Activated CD8-positive, alpha-beta T cell treated with anti-CD3 and anti-CD28 coated beads, Interleukin-2, amount 10 ng/mL, durations not matched to agents 7 days and 5 days (primary cell): ENCODE results near the gene SART3. TPM values are rescaled to one million over a fixed set of nuclear protein-coding genes. Genes with fewer than 3 reads are reported as not detected.

Source experiments
- ATAC-seq: fragments of 150-1000 bp; cut with Tn5 transposase; one replicate; pipeline ENCODE4 v1.10.0; 2021; ENCODE audit warnings: moderate library complexity
- CTCF ChIA-PET: fragments of 350-600 bp; sonication (Branson Sonifier 250); formaldehyde crosslinking; loops from one replicate; lab custom pipeline; 2021; ENCODE audit warnings: antibody characterized with exemption; lab: Charles Lee
- POLR2A ChIA-PET: fragments of 350-600 bp; sonication (Branson Sonifier 250); formaldehyde crosslinking; loops from one replicate; lab custom pipeline; 2021; ENCODE audit warnings: antibody characterized with exemption; lab: Charles Lee
- DNase-seq: peaks from one replicate; pipeline ENCODE4 v3.0.0-alpha.2; 2020
- H3K27ac Mint-ChIP-seq: one replicate; pipeline ENCODE4 v1.8.0; 2021; ENCODE audit warnings: mild to moderate bottlenecking, mixed read lengths
- H3K27me3 Mint-ChIP-seq: one replicate; pipeline ENCODE4 v1.8.0; 2021; ENCODE audit warnings: low read depth, mixed read lengths
- H3K36me3 Mint-ChIP-seq: one replicate; pipeline ENCODE4 v1.8.0; 2021; ENCODE audit warnings: low read depth, mixed read lengths
- H3K4me1 Mint-ChIP-seq: one replicate; pipeline ENCODE4 v1.8.0; 2021; ENCODE audit warnings: low read depth, mixed read lengths
- H3K4me3 Mint-ChIP-seq: one replicate; pipeline ENCODE4 v1.8.0; 2021; ENCODE audit warnings: mild to moderate bottlenecking, mixed read lengths
- H3K9me3 Mint-ChIP-seq: one replicate; pipeline ENCODE4 v1.8.0; 2022; ENCODE audit warnings: mixed read lengths; ENCODE audit not compliant: insufficient read depth
- total RNA-seq, 2 experiments: library from RNA; stranded (reverse); gene quantifications; one replicate each; pipeline ENCODE4 v1.2.3, GENCODE V29; 2021

Gene SART3, protein sequence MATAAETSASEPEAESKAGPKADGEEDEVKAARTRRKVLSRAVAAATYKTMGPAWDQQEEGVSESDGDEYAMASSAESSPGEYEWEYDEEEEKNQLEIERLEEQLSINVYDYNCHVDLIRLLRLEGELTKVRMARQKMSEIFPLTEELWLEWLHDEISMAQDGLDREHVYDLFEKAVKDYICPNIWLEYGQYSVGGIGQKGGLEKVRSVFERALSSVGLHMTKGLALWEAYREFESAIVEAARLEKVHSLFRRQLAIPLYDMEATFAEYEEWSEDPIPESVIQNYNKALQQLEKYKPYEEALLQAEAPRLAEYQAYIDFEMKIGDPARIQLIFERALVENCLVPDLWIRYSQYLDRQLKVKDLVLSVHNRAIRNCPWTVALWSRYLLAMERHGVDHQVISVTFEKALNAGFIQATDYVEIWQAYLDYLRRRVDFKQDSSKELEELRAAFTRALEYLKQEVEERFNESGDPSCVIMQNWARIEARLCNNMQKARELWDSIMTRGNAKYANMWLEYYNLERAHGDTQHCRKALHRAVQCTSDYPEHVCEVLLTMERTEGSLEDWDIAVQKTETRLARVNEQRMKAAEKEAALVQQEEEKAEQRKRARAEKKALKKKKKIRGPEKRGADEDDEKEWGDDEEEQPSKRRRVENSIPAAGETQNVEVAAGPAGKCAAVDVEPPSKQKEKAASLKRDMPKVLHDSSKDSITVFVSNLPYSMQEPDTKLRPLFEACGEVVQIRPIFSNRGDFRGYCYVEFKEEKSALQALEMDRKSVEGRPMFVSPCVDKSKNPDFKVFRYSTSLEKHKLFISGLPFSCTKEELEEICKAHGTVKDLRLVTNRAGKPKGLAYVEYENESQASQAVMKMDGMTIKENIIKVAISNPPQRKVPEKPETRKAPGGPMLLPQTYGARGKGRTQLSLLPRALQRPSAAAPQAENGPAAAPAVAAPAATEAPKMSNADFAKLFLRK
- total RNA-seq = 10 to 100 TPM; 67.9 to 76.9 TPM

DNA sequence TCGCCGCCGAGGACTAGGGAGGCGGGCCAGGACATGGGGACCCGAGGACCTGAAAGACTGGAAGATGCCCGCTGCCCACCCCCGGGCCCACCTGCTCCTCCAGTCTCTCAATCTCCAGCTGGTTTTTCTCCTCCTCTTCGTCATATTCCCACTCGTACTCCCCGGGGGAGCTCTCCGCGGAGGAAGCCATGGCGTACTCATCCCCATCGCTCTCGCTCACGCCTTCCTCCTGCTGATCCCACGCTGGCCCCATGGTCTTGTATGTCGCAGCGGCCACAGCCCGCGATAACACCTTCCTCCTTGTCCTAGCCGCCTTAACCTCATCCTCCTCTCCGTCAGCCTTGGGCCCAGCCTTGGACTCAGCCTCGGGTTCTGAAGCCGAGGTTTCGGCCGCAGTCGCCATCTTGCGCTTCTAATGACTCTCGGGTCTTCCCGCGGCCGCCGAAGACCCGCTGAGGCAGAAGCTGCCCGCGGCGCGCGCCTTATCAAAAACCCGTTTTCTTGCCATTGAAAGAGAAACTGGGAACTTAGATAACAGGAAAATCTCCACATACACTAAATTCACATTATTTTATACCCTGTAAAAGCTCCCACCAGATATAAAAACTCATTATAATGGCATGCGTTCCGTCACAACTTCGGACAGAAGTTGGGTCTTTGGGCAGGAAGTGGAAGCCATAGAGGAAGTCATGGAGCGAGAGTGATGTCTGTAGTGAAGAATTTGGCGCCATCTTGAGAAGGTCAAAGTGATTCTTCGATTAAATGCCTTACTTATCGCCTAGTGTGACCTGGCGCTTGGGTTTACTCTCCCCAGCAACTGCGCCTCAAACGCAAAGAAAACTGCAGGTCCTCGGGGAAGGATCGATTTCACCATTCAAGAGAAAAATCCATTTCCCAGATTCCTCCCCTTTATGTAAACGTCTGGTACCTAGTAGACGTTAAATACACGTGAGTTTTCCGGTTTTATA lies at the start of gene SART3:
TSS of gene SART3 (minus strand) at position 422 of the 968 bp plus-strand sequence. CDS start at position 403, 19 bp downstream.
- Mint-ChIP-seq H3K27me3 (no peaks in the 10 kb centered on the region), H3K4me3 (peak within 1 kb of the TSS; percentile 100), H3K27ac (peak within 1 kb of the TSS; percentile 100), H3K4me1 (peaks cover 62% of the 10 kb centered on the region), H3K36me3 (peaks cover 41% of the 10 kb centered on the region), H3K9me3 (no peaks in the 10 kb centered on the region)
- DNase-seq = peak; percentile 87
- ChIA-PET POLR2A (interaction anchor here (0.8 to 6.9 kb wide), 8 partner anchors 12 to 171 kb away, joined by 3 to 121 read pairs (median 8); partner anchors contain the start of genes CORO1C and SELPLG), CTCF (interaction anchor here (1.1 to 19.8 kb wide), 8 partner anchors 8 to 299 kb away, joined by 3 to 574 read pairs (median 8); no protein-coding TSS in a partner anchor)
- peak; percentile 51 for ATAC-seq

DNA sequence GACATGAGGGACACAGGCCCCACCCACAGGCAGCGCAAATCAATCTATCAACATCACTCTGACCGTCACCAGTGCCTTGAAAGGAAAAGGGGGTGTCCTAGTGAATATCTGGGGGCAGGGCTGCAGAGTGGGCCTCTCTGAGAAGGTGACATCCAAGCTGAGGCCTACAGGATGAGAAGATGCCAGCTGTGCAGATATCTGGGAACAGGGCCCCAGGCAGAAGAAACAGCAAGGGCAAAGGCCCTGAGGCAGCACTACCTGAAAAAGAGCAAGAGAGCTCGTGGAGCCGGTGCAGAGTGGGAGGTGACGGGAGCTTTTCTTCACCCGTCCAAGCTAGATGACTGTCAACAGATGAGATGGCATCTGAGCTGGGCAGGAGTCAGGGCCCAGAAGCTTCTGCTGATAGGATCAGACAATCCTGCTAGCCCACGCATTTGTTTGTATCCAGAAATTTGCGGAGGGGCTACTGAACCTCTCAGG lies 49.4 kb upstream of the SART3 start:
- Mint-ChIP-seq H3K4me1 (peaks cover 2% of the 10 kb centered on the region), H3K27ac (peak overlapping the region; percentile 63), H3K4me3 (no peak overlapping the region), H3K36me3 (peaks cover under 1% of the 10 kb centered on the region), H3K27me3 (peaks cover 3% of the 10 kb centered on the region), H3K9me3 (no peaks in the 10 kb centered on the region)
- ATAC-seq (no peak), DNase-seq (no peak)
- CTCF ChIA-PET = interaction anchor here (0.9 to 1.2 kb wide), 2 partner anchors 46 to 194 kb away, joined by 3 to 4 read pairs; no protein-coding TSS in a partner anchor
- POLR2A ChIA-PET = interaction anchor here (0.9 kb wide), 1 partner anchor 44 kb away, joined by 3 read pairs; no protein-coding TSS in a partner anchor

DNA sequence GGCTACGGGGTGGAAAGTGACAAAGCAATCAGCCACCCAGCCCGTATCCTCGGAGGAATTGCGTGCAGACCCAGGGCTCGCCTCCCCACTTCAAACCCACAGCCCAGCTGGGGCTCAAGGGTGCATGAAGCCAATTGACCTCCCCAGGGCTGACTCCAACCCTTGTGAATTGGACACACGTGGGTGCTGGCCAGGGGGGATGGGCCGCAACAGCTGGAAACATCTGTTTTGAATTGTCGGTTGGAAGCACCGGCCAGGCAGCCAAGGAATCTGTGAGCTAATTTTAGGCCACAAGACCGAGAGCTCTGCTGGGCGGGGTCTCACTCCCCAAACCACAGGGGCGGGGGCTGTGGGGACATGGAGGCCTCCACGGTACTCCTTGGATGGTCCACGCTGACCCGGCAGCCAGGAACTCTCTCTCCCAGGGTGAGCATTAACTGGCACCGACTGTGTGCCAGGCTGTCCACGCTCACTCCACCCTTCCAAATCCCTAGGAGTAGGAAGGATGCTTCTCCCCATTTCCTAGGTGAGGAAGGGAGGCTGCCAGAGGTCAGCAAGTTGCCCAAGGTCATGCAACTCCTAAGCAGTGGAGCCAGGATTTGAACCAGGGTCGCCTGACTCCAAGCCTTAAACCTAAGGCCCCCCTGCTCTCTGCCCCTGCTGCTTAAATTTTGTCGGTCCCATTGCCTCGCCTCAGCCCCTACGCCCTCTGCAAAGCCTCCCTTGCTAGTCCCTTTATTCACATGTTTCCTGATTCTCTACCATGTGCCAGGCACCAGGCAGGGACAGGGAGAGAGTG lies 48.8 kb upstream of the SART3 start:
- ChIA-PET POLR2A (no interaction called here), CTCF (interaction anchor here (1.1 kb wide), 1 partner anchor 8 kb away, joined by 3 read pairs; no protein-coding TSS in a partner anchor)
- DNase-seq (no peak), ATAC-seq (no peak)
- H3K4me1 Mint-ChIP-seq = peaks cover 2% of the 10 kb centered on the region
- H3K9me3 Mint-ChIP-seq = no peaks in the 10 kb centered on the region
- peaks cover 2% of the 10 kb centered on the region for H3K36me3 Mint-ChIP-seq
- H3K27me3 Mint-ChIP-seq = peaks cover 8% of the 10 kb centered on the region
- no peak overlapping the region for H3K4me3 Mint-ChIP-seq
- H3K27ac Mint-ChIP-seq = peak overlapping the region; percentile 63

DNA sequence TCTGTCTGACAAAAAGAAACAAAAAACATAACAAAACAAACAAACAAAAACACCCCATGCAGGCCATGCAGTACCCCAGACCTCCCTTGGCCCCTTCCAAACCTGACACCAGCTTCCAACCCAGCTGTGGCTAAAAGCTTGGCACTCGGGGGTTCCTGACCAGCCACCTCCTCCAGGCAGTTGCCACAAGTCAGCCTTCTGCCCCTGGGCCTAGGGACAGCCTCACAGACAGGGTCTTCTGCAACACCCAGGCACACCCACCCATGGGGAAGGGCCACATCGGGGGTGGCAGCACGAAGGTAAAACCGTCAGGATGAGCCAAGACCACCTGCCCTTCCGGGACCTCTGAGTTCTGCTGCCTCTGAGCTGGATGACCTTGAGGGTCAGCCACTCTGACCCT lies 47.6 kb upstream of the SART3 start:
- DNase-seq (no peak), ATAC-seq (no peak)
- H3K4me1 Mint-ChIP-seq = peaks cover 2% of the 10 kb centered on the region
- CTCF ChIA-PET = interaction anchor here (1.9 kb wide), 1 partner anchor 9 kb away, joined by 7 read pairs; no protein-coding TSS in a partner anchor
- H3K4me3 Mint-ChIP-seq = no peak overlapping the region
- peak overlapping the region; percentile 34 for H3K27ac Mint-ChIP-seq
- POLR2A ChIA-PET = no interaction called here
- peaks cover 2% of the 10 kb centered on the region for H3K36me3 Mint-ChIP-seq
- no peaks in the 10 kb centered on the region for H3K9me3 Mint-ChIP-seq
- H3K27me3 Mint-ChIP-seq = peaks cover 9% of the 10 kb centered on the region

DNA sequence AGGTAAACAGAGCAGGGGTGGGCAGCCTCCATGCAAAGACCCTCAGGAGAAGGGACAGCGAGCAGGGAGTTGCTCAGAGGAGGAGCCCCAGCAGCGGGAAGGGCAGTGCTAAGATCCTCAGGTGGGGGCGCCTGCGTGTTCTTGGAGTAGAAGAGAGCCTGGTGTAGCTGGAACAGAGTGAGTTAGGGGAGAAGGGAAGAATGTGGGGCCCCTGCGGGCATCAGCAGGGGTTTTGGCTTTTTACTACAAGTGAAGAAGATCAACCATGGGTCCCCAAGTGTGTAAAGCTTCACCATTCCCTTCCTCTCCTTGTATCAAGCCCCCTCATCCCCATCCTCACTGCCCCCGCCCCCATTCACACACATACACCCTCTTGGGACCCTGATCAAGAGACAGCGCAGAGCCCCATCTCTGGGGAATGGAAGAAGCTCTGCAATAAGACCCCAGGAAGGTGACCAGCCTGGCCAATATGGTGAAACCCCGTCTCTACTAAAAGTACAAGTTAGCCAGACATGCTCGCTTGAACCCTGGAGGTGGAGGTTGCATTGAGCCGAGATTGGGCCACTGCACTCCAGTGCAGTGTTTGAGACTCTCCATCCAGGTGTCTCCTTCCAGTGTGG lies 47.1 kb upstream of the SART3 start:
- H3K4me1 Mint-ChIP-seq = peaks cover 2% of the 10 kb centered on the region
- H3K9me3 Mint-ChIP-seq = no peaks in the 10 kb centered on the region
- ChIA-PET CTCF (interaction anchor here (1.9 kb wide), 1 partner anchor 10 kb away, joined by 7 read pairs; no protein-coding TSS in a partner anchor), POLR2A (no interaction called here)
- peak overlapping the region; percentile 34 for H3K27ac Mint-ChIP-seq
- peaks cover 9% of the 10 kb centered on the region for H3K27me3 Mint-ChIP-seq
- ATAC-seq (no peak), DNase-seq (no peak)
- peaks cover 2% of the 10 kb centered on the region for H3K36me3 Mint-ChIP-seq
- H3K4me3 Mint-ChIP-seq = no peak overlapping the region

DNA sequence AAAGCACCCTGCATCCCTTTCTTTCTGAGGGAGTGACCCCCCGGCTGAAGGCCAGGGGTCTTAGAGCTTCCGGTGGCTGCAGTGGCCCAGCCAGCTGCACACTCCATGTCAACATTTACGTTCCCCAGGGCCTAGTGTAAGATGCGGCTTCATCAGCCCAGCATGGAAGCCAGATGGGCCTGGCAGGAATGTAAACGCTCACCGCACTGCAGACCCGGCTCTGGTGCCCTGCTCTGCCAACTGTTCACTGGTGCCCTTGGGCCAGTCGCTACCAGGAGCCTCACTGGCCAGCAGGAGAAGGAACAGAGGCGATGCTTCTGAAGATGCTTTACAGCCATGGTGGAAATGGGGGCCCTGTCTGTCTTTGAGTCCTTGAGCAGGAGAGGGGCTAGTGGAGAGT lies 45.5 kb upstream of the SART3 start:
- Mint-ChIP-seq H3K4me3 (no peak overlapping the region), H3K36me3 (peaks cover 2% of the 10 kb centered on the region), H3K9me3 (no peaks in the 10 kb centered on the region), H3K27ac (no peak overlapping the region), H3K27me3 (peaks cover 9% of the 10 kb centered on the region), H3K4me1 (no peaks in the 10 kb centered on the region)
- ATAC-seq = peak; percentile 36
- DNase-seq = no peak
- ChIA-PET POLR2A (no interaction called here), CTCF (interaction anchor here (1.1 kb wide), 1 partner anchor 11 kb away, joined by 7 read pairs; no protein-coding TSS in a partner anchor)

DNA sequence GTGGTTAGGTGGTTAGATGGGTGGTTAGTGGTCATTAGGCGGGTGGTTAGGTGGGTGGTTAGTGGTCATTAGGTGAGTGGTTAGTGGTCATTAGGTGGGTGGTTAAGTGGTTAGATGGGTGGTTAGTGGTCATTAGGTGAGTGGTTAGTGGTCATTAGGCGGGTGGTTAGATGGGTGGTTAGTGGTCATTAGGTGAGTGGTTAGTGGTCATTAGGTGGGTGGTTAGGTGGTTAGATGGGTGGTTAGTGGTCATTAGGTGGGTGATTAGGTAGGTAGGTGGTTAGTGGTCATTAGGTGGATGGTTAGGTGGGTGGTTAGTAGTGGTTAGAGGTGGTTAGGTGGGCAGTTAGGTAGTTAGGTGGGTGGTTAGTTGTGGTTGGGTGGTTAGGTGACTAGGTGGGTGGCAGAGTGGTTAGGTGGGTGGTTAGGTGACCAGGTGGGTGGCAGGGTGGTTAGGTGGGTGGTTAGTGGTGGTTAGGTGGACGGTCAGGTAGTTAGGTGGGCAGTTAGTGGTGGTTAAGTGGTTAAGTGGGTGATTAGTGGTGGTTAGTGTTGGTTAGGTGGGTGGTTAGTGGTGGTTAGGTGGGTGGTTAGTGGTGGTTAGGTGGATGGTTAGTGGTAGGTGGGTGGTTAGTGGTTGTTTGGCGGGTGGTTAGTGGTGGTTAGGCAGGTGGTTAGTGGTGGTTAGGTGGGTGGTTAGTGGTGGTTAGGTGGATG lies 44.9 kb upstream of the SART3 start:
- ChIA-PET CTCF (interaction anchor here (1.1 kb wide), 1 partner anchor 12 kb away, joined by 7 read pairs; no protein-coding TSS in a partner anchor), POLR2A (no interaction called here)
- no peaks in the 10 kb centered on the region for H3K9me3 Mint-ChIP-seq
- H3K4me1 Mint-ChIP-seq = no peaks in the 10 kb centered on the region
- H3K27ac Mint-ChIP-seq = peak overlapping the region; percentile 83
- H3K27me3 Mint-ChIP-seq = peaks cover 9% of the 10 kb centered on the region
- peak overlapping the region; percentile 54 for H3K4me3 Mint-ChIP-seq
- peaks cover 2% of the 10 kb centered on the region for H3K36me3 Mint-ChIP-seq
- DNase-seq (no peak), ATAC-seq (no peak)

DNA sequence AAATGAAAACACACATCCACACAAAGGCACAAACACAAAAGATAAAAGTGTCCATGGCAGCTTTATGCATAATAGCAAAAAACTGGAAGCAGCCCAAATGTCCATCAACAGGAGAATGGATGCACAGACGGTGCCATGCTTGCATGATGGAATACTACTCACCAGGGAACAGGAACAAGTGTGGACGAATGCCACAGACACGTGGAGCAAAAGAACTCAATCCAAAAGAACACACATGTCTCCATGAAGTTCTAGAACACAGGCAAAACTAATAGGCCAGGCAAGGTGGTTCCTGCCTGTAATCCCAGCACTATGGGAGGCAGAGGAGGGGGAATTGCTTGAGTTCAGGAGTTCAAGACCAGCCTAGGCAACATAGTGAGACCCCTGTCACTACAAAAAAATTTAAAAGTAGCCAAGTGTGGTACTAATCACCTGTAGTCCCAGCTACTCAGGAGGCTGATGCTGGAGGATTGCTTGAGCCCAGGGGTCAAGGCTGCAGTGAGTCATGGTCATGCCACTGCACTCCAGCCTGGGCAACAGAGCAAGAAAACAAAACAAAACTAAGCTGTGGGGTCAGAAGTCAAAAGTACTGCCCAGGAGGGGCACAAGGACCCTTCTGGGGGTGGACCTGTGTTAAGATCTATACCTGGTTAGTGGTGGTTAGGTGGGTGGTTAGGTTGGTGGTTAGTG lies 44.2 kb upstream of the SART3 start:
- CTCF ChIA-PET = interaction anchor here (1.0 to 1.8 kb wide), 2 partner anchors 13 to 35 kb away, joined by 4 to 10 read pairs; no protein-coding TSS in a partner anchor
- Mint-ChIP-seq H3K4me1 (no peaks in the 10 kb centered on the region), H3K36me3 (peaks cover 2% of the 10 kb centered on the region), H3K4me3 (peak overlapping the region; percentile 54), H3K27me3 (peaks cover 9% of the 10 kb centered on the region), H3K27ac (peak overlapping the region; percentile 83), H3K9me3 (no peaks in the 10 kb centered on the region)
- DNase-seq = no peak
- POLR2A ChIA-PET = interaction anchor here (0.9 to 1.4 kb wide), 3 partner anchors 12 to 28 kb away, joined by 3 to 4 read pairs (median 3); partner anchors contain the start of gene SELPLG
- peak; percentile 29 for ATAC-seq
